C4-2B (cell line): Measurements from ENCODE around the gene AP2A2.

Source experiments
- H3K27ac ChIP-seq: fragments of 450-650 bp; 2 replicates; pipeline ENCODE4 v1.5.1; 2017
- ZFX ChIP-seq: fragments of 450-650 bp; IDR thresholded peaks from 2 replicates; pipeline ENCODE4 v1.6.1; 2017
- TF ChIP-seq, protein P1 (sequence below): fragments of 450-650 bp; conservative IDR thresholded peaks from 2 replicates; pipeline ENCODE4 v1.5.1; 2017; ENCODE audit warnings: mild to moderate bottlenecking

AP2A2 gene

DNA sequence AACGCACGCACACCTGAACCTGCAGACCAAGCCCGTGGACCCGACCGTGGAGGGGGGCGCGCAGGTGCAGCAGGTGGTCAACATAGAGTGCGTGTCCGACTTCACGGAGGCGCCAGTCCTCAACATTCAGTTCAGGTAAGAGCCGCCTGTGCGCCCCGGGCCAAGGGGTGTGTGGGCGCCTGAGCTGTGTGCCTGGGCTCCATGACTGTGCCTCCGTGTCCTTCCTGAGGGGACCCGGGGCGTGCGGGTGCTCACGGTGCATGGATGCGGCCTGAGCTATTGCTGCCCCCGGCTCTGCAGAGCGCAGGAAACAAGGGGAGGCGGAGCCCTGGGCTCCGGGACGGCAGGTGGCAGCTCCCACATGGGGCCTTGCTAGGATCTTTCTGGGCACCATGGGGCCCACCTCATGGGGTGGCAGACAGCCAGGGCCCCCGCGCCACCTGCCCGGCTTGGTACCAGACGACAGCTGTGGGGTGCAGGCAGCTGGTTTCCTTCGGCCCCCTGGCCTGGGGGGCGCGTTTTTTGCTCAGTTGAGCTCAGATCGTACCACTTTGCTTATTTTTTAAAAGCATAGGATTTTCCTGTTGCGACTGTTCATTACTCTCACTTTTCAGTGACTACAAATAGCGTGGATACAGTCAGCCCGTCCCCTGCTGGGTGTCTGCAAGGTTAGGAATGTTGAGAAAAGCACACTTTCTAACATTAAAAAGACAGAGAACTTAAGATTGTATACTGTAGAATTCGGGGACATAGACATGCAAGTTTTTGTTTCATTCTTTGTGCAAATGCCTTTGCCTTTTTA lies 82.5 kb downstream of the AP2A2 start:
- TF ChIP-seq ZFX = no peak
- TF ChIP-seq, protein P1, sequence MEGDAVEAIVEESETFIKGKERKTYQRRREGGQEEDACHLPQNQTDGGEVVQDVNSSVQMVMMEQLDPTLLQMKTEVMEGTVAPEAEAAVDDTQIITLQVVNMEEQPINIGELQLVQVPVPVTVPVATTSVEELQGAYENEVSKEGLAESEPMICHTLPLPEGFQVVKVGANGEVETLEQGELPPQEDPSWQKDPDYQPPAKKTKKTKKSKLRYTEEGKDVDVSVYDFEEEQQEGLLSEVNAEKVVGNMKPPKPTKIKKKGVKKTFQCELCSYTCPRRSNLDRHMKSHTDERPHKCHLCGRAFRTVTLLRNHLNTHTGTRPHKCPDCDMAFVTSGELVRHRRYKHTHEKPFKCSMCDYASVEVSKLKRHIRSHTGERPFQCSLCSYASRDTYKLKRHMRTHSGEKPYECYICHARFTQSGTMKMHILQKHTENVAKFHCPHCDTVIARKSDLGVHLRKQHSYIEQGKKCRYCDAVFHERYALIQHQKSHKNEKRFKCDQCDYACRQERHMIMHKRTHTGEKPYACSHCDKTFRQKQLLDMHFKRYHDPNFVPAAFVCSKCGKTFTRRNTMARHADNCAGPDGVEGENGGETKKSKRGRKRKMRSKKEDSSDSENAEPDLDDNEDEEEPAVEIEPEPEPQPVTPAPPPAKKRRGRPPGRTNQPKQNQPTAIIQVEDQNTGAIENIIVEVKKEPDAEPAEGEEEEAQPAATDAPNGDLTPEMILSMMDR = no peak
- no peak overlapping the region for H3K27ac ChIP-seq

DNA sequence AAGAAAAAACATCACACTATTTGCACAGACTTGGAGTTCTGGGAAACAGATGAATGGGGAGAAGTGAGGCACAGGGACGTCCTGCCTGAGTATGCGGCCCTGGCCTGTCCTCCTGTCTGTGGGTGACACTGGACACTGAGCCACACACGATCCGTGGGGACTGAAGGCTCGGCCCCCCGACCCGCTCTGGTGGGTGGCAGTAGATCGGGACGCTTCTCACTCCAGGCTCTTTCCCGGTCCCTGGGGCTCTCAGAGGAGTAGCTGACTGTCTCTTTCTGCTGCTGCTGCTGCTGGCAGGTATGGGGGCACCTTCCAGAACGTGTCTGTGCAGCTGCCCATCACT lies 83.1 kb downstream of the AP2A2 start:
- TF ChIP-seq, protein P1 = no peak
- TF ChIP-seq ZFX = no peak
- no peak overlapping the region for H3K27ac ChIP-seq

DNA sequence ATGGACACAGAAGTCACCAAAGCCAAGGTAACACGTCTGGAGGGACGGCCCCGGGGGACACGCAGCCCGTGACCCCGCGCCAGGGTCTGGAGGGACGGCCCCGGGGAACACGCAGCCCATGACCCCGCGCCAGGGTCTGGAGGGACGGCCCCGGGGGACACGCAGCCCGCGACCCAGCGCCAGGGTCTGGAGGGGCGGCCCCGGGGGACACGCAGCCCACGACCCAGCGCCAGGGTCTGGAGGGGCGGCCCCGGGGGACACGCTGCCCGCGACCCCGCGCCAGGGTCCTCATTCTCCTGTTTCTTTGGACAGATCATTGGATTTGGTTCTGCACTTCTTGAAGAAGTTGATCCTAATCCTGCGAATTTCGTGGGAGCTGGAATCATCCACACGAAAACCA lies 83.7 kb downstream of the AP2A2 start:
- TF ChIP-seq, protein P1 = no peak
- TF ChIP-seq ZFX = no peak
- no peak overlapping the region for H3K27ac ChIP-seq

DNA sequence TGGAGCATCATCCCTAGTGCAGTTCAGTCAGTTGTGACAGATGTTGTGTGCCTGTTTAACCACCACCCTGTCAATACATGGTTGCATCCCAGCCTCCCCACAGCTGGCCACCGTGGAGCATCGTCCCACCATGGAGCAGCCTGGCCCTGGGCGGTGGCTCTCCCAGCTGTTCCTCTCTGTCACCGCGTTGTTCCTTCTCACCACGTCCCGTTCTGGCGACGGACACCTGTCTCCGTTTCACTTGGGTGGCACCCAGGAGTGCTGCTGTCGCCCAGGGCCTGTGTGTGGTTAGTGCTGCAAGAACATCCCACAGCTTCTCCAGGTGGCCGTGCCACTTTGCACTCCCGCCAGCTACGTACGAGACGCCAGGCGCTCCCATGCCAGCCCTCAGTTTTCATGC lies 84.3 kb downstream of the AP2A2 start:
- no peak for TF ChIP-seq ZFX
- TF ChIP-seq, protein P1 = no peak
- H3K27ac ChIP-seq = no peak overlapping the region

DNA sequence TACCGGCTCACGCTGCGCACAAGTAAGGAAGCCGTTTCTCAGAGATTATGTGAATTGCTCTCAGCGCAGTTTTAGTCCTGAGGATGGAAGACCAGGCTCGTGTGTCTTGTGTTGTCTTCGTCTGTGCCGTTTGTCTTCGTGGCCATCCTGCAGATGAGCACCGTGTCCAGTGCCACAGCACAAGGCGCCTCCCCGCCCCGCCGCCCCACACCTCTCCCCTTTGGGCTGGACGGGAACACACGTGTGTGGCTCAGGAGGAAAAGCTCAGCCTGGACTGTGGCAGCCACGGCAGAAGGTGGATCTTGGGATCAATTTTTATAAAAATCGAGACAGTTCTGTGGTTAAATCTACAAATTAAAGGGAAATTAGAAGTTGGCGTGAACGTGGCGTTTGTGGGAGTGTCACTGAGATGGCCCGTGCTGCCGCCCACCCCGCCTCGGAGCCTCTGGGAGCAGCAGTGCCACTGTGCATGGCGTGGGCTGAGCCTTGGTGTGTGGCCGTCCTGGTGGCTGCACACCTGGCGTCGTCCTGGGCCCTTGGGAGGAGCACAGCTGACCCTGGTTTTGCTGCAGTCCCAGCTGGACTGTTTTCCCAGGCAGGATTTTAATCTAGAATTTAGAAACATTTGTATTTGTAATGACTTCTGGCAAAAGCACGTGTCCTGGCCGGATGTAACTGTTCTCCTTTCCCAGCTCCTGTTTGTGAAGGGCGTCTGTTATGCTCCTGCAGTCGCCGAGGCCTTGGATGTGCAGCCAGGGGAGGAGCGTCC lies 85.1 kb downstream of the AP2A2 start:
- no peak overlapping the region for H3K27ac ChIP-seq
- no peak for TF ChIP-seq ZFX
- TF ChIP-seq, protein P1 = no peak

DNA sequence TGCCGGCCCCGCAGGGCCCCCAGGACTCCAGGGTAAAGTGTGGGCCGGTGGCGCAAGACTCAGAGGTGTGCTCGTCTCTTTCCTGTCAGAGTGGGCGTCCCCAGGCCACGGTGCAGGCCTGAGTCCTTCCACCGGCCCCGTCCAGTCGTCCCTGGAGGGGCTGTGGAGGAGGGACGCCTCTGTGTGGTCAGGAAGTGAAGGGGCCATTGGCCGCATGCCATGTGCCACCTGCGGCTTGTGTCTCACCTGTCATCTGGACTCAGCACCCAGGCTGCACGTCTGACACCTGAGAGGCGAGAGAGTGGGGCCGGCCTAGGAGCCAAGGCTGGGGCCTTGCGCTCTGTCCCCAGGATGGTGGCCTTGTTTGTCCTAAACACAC lies 85.6 kb downstream of the AP2A2 start:
- TF ChIP-seq, protein P1 = no peak
- TF ChIP-seq ZFX = no peak
- H3K27ac ChIP-seq = no peak overlapping the region

DNA sequence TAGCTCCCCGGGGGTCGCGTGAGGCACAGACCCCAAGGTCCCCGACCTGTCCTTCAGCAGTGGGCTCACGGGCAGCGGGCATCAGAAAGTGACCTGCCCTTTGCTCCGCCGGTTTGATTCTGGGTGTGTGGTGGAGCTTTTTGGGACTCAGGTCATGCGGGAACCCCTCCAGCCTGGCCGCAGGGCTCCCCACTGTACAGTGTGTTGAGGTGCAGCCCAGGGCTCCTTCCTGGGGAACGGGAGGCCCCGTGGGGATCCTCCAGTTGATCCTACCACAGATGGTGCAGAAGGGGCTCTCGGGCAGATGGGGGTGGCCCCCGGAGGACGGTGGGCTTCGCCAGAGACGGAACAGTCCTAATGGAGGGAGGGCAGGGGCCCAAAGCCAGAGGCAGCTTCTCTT lies 86.6 kb downstream of the AP2A2 start:
- TF ChIP-seq, protein P1 = no peak
- TF ChIP-seq ZFX = no peak
- H3K27ac ChIP-seq = no peak overlapping the region
